Hindlimb muscle (tissue), 1 donor: ENCODE data around the gene TMEM98. TPM values are rescaled to one million over a fixed set of nuclear protein-coding genes. Genes with fewer than 3 reads are reported as not detected.
"Not testable (repeated sequence)": the region's sequence is repeated elsewhere in the genome, so short reads cannot be mapped to it uniquely, and the experiment has no call there.

ENCODE experiments used
- DNase-seq: peaks from one replicate; pipeline ENCODE4 v3.0.0-alpha.2; 2013
- polyA plus RNA-seq: library from polyadenylated mRNA; unstranded; fragments of 120-200 nt; gene quantifications from one replicate; pipeline ENCODE4 v1.2.1, GENCODE V29; 2013; ENCODE audit not compliant: insufficient read length

TMEM98 gene
- polyA plus RNA-seq, 1 donor, result 35.2 TPM

DNA sequence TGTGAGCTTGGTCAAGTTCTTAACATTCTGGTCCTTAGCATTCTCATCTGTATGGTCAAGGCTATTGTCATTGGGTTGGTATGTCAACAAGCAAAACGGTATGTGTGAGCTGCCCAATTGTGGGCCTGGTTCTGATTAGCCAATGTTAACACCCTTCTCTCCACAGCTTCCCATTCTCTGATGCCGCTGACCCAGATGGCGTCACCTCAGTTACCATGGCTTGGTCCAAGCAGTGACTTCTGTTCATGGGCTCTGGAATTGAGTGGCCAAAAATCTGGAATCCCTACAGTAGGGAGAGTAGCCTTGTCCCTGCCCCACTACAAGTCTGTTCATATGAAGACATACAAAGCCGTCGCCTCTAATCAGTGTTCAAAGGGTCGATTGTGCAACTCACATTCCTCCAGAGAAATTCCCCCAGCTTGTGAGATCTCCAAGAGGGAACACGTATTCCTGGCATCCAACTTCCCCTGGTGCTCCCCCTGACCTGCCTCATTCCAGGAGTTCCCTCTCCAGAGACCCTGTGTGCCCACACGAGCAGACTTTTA is 15.8 kb downstream of the TMEM98 start:
- DNase-seq, result no peak

- no peak for DNase-seq
Measured at GRCh38 chr17:32944248-32945020, 16.5 kb downstream of the TMEM98 start.

DNA sequence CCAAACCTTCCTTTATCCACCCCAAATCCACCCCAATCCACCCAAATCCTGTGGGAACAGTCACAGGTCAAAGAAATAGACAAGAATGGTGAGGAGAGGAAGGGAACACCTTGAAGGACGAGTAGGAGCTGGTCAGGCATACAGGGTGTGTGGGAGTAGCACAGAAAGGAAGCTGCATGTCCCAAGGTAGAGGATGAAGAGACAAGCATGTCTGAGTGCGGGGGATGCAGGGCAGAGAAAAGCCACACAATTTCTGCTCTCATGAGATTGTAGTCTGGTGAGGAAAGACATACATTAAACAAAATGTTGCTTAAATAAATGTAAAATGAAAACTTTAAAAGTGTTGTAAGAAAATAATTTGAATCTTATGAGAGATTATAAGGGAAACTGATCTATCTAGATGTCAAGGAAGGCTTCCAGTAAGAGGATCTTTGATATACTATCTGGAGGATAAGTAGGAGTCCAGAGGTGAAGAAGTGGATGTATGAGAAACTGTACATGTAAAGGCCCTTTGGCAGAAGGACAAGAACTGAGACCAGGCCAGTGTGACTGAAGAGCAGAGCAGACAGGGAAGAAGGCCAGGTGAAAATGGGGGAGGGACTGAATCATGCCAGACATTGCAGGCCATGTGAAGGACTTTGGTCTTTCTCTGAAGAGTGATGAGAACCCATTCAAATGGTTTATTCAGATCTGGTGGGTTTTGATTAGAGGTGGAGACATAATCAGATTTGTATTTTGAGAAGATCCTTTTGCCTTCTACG is 18.6 kb downstream of the TMEM98 start:
- DNase-seq, result no peak

DNA sequence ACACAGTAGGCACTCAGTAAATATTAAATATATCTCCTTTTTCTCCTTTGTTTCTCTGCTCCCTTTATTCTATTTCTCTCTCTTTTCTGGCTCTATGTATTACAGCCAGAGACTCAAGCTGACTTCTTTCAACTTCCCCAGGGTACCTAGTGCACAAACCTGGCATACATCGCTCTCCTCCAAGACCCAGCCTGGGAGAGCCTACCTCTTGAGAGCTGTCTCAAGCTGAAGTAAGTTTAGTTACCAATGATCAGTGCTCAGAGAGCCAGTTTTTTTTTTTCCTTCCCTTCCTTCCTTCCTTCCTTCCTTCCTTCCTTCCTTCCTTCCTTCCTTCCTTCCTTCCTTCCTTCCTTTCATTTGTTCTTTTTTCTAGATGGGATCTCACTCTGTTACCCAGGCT is 19.8 kb downstream of the TMEM98 start:
- DNase-seq, result no peak

DNA sequence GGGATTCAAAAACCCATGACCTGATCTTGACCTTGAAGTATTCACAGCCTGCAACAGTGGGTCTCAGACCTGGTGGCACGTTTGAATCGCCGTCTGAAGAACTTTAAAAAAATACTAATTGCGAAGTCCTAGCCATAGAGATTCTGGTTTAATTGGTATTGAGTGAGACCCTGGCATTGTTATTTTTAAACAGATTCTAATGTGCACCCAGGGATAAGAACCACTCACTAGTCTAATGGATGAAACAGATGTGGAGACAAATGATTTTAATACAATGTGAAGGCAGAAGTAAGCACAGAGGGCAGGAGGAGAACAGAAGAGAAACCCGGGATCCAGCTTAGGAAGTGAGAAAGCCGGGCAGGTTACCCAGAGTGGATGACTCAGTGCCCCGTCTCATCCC is 21.2 kb downstream of the TMEM98 start:
- no peak for DNase-seq

DNA sequence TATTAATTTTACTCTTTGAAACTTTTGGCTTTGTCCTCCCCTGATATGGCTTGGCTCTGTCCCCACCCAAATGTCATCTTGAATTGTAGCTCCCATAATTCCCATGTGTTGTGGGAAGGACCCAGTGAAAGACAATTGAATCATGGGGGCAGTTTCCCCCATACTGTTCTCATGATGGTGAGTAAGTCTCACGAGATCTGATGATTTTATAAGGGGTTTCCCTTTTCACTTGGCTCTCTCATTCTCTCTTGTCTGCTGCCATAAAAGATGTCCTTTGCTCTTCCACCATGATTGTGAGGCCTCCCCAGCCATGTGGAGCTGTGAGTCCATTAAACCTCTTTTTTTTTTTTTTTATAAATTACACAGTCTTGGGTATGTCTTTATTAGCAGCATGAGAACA is 24.5 kb downstream of the TMEM98 start:
- not testable (repeated sequence) for DNase-seq

- no peak for DNase-seq
Measured at GRCh38 chr17:32953045-32953444, 25.1 kb downstream of the TMEM98 start.

- DNase-seq, result no peak
Measured at GRCh38 chr17:32953857-32954256, 25.9 kb downstream of the TMEM98 start.

- DNase-seq, result no peak
Measured at GRCh38 chr17:32954477-32954876, 26.5 kb downstream of the TMEM98 start.

DNA sequence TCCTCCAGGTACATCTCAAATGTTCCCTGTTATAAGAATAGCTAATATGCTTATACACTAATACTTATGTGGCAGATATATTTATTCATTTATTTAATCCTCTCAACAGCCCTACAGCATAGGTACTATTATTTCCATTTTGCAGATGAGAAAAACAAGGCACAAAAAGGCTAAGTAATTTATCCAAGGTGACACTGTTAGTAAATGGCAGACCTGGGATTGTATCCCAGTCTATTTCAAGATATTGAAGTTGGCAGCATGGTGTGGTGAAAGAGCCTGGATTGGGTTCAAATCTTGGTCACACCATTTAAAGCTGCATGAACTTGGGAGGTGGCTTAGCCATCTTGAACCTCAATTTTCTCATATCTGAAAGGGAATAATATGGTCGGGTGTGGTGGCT is 27.2 kb downstream of the TMEM98 start:
- no peak for DNase-seq

- no peak for DNase-seq
Measured at GRCh38 chr17:32956240-32956970, 28.5 kb downstream of the TMEM98 start.

DNA sequence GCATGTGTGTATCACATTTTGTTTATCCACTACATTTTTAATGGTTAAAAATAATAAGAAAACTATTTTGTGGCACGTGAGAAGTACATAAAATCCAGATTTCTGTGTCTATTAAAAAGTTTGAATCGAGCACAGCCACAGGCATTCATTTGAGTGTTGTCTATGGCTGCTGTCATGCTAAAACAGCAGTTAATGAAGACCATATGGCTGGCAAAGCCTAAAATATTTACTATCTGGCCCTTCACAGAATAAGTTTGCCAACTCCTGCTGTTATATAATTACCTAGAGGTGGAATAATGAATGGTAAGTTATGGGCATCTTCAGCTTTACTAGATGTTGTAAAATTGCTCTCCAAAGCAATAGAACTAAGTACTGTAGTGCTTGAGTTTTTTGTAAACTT is 30.5 kb downstream of the TMEM98 start:
- DNase-seq, result no peak

DNA sequence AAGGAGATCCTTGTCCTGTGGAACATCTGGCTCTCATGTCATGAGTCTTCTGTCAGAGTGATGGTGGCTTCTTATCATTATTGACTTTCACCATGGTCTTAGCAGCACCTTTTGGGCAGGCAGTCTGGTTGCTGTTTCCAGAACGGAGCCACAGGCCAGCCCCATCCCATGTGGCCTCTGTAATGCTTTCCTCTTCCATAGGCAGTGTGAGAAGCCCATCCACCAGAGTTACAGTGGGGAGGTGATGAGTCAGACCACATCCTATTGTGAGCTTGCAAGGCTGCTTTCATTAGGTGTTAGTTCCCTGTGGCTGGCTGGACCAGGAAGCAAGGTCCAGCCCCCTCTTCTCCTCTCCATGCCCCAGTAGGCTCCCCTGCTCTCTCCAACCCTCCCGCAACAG is 32.9 kb downstream of the TMEM98 start:
- no peak for DNase-seq

DNA sequence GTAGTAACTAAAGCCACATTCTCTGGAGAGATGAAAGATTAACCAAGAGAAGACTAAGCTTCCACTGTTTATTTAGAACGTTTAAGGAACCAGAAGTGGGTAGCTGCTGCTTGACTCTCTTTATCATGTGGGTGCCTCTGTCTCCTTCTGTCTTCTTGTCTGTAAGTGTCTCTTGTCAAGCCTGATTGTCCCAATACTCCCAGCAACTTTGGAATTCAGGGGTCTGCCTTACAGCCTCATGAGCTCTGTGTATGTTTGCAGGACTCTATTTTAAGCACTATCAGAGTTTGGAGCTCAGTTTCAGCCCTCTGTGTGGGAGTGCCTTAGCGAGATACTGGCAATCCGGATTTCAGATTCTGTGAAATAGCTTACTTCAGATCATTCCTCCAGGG is 34.4 kb downstream of the TMEM98 start:
- DNase-seq, result no peak

GRCh38 chr17:32964541-32964940 is 36.6 kb downstream of the TMEM98 start:
- DNase-seq, result no peak

DNA sequence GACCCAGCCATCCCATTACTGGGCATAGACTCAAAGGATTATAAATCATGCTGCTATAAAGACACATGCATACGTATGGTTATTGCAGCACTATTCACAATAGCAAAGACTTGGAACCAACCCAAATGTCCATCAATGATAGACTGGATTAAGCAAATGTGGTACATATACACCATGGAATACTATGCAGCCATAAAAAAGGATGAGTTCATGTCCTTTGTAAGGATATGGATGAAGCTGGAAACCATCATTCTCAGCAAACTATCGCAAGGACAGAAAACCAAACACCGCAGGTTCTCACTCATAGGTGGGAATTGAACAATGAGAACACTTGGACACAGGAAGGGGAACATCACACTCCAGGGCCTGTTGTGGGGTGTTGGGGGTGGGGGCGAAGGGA is 41.3 kb downstream of the TMEM98 start:
- not testable (repeated sequence) for DNase-seq

GRCh38 chr17:32970281-32970680 is 42.3 kb downstream of the TMEM98 start:
- no peak for DNase-seq

GRCh38 chr17:32971171-32971570 is 43.2 kb downstream of the TMEM98 start:
- no peak for DNase-seq

DNA sequence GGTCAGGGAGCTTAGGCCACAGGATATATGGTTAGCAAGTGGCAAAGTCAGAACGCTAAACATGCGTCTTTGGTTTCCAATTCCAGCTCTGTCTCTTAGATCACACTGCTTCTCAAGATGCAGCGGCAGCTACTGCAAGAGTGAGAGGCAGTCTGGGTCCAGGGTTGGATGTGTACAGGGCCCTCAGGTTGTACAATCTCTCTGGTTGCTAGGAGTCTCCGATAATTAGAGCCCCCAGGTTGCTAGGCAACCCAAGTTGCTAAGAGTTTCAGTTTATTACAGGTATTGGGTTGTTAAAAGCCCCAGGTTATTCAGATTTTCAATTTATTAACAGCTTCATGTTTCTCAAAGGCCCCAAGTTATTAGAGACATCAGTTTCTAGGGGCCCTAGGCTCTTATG is 48.2 kb downstream of the TMEM98 start:
- no peak for DNase-seq

DNA sequence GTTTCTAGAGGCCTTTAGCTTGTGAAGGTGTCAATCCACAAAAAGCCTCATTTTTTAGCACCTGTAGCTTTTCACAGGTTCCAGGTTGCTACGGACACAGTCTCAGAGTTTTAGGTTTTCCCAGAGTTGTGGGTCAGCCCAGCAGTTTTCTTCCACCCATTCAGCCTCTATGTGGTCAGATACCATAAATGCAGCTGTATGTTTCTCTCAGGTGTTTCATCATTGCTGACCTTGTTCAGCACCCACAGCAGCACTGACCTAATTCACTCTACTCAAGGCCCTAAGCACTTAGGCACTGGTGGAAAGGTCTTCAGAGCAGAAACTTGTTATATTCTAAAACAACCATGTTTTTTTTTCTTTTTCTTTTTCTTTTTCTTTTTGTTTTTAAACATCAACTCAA is 48.7 kb downstream of the TMEM98 start:
- no peak for DNase-seq

- DNase-seq, result no peak
Measured at GRCh38 chr17:32980230-32980629, 52.3 kb downstream of the TMEM98 start.

GRCh38 chr17:32981611-32982010 is 53.7 kb downstream of the TMEM98 start:
- not testable (repeated sequence) for DNase-seq
